Islet of Langerhans (tissue), 1 donor: ENCODE measurements around the gene C11orf65.

Source experiments
- FAIRE-seq: peaks from one replicate; lab custom pipeline; 2011; peaks lifted over from hg19 to GRCh38; lab: Jason Lieb, UNC

C11orf65 gene

DNA sequence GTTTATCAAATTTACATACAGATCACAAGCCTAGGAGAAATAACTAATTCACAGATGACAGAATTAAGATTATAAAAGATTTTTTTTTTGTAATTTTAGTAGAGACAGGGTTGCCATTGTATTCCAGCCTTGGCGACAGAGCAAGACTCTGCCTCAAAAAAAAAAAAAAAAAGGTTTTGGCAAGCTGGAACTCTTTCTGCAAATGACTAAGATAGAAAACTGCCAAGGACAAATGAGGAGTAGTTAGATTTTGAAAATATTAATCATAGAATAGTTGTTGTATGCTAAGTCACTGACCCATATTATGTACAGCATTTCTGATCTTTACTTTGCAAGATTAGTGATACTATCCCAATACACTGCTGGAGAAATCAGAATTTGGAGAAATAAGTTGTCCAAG, 99.2 kb downstream of the C11orf65 start:
- no peak for FAIRE-seq

DNA sequence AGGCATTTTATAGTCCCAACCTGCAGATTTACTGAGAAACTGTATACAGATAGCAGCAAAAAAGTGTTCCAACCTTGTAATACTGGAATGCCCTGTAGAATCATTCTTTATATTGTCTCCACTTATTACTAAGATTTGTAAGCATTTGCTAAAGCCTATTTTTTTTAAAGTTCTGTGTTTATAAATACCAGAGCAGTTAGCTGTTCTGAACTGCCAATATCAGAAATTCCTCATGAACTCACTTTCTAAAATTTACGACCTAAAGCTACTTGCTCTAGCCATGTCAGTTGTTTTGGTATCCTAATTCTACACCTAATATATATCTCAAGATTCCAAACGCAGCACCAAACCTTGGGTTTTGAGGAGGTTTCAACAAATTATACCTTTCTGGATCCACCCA, 103.2 kb downstream of the C11orf65 start:
- FAIRE-seq, result no peak

DNA sequence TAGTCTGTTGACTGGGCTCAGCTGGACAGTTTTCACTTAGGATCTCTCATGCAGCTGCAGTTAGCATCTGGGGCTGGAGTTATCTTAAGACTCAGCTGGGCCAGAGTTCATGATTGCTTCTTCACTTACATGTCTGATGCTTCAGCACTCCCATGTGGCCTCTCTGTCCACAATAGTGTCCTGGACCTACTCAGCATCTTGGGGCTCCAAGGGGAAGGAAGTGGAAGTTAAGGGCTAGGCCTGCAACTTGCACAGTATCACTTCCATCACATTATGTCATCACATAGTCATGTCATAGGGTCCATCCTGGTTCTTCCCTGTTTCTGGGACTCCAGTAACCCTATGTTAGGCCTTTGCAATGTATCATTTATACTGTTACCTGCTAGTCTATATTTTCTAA, 115.9 kb downstream of the C11orf65 start:
- FAIRE-seq, result no peak

DNA sequence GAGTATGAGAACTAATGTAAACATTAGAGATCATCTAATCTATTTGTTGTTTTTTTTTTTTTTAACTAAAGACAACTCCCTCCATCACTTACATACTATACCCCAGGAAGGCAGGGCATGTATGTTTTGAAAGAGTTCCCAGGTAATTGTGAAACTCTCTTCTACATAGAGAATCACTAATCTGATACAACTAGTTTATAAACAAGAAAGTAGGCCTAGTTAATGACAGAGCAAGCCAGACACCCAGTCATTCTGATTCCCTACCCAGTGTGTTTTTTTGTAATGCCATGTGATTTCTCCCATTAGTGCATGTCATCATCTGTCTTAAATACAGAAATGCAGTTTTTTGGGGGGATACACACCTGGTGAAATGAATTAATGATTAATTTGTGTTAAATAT, 120.9 kb downstream of the C11orf65 start:
- FAIRE-seq, result no peak

DNA sequence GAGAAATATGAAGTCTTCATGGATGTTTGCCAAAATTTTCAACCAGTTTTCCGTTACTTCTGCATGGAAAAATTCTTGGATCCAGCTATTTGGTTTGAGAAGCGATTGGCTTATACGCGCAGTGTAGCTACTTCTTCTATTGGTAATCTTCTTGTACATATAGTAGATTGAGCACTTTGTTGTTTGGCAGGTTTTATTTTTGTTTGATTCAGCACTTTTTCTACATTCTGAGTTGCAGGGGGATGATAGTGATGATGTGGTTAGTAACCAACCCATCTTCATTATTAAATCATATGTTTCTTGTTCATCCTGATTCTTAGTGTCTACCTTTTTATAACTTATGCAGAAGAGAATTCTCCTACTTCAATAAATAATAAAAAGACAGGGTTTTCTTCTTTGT, 121.6 kb downstream of the C11orf65 start:
- no peak for FAIRE-seq

DNA sequence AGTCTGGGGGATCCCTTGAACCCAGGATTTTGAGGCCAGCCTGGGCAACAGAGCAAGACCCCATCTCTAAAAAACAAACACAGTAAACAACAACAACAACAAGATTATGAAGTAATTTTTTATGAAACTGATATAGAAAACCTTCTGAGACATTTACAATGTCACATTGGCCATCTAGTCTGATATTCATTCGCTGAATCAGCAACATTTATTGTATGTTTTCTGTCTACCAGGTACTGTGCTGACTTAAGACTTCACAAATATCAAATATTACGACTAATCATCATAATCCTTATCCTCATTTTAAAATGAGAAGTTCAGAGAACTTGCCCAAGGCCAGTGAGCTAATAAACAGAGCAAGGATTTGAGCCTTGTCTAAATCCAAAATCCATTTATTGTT, 123.6 kb downstream of the C11orf65 start:
- FAIRE-seq, result no peak

DNA sequence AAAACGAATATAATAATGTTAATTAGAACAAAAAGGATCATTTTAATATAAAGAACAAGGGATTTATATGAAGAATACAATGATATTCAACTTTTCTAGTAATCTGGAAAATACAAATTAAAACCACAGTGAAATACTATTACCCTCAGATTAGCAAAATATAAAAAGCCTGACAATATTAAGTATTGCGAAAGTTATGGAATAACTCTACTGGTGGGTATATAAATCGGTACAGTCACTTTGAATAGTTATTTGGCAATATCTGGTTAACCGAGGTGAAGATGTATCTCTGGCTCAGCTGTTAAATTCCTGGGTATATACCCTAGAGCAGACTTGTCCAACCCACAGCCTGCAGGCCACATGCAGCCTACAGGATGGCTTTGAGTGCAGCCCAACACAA, 125.7 kb downstream of the C11orf65 start:
- FAIRE-seq, result no peak

DNA sequence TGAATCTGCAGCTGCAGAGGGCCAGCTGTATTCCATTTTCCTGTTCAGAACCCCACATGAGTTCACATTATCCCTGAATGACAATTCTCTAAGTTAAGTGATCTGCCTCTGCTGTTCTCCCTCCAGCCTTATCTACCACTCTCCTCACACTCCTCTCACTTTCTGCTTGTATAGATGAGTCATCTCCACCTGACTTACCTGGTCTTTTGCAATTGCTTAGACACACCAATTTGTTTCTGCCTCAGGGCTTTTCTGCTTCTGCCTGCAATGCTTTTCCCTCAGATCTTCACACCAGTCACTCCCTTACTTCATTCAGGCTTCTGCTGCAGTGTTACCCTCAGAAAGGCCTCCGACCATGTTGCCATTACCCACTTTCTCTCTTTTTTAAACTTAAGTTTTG, 126.4 kb downstream of the C11orf65 start:
- peak; percentile 96 for FAIRE-seq

DNA sequence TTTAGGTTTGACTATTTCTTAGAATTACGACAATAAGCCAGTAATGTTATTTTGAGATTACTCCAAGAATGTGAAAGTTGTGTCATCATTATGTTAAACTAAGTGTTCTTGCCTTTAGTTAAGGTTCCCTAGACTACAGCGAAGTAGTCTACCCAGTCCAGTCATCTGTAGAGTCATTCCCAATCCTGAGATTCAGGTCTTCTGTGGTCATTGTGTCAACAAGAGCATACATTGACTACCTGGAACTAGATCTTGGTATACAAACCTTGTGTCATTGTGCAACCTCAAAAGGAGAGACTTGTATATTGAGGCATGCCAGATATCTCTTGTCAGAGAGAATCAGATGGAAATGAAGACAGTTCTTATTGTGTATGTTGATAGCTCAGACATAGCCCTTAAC, 128.6 kb downstream of the C11orf65 start:
- no peak for FAIRE-seq

DNA sequence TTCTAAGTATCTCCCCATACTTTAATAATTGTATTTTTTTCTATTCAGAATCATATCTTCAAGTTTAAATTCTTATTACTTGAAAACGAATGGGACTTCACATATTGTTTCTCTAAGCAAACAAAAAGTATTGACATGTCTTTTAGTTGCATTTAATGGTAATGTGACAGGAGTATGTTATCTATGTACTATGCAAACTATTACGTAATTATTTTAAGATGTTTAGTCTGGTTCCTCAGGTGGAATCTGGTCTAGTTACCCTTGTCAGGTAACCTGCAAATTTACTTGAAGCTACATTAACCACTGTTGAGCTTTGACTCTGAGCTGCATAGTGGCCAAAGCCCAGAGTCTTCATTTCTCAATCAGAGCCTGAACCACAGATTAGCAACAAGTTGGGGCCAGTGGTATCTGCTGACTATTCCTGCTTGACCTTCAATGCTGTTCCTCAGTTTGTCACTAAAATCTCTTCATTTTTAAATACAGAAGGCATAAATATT, 133.9 kb downstream of the C11orf65 start:
- FAIRE-seq, result no peak
